ENCODE results near the gene POFUT1. TPM values are rescaled to one million over a fixed set of nuclear protein-coding genes. Genes with fewer than 3 reads are reported as not detected.
"Not testable (repeated sequence)": the region's sequence is repeated elsewhere in the genome, so short reads cannot be mapped to it uniquely, and the experiment has no call there.

Gene POFUT1
- total RNA-seq, result 65.7 and 68.1 TPM in 2 replicates

GRCh38 chr20:32207626-32208498 is at the start of gene POFUT1, which contains the start of gene PLAGL2:
Gene POFUT1, plus strand, starts transcription at chr20:32207880. Its CDS starts 62 bp downstream, at chr20:32207942.
Gene PLAGL2, minus strand, starts transcription at chr20:32207743. Its CDS starts 5,565 bp downstream, at chr20:32202178.
- H3K36me3 Mint-ChIP-seq (ENCODE audit: low read depth), result peaks cover 73% of the 10 kb centered on the region
- peaks cover 65% of the 10 kb centered on the region for H3K4me1 Mint-ChIP-seq
- DNase-seq, result peak; percentile 98
- H3K4me3 Mint-ChIP-seq, result peak within 1 kb of the TSS; percentile 99
- no peaks in the 10 kb centered on the region for H3K27me3 Mint-ChIP-seq
- H3K9me3 Mint-ChIP-seq, result no peaks in the 10 kb centered on the region
- intact Hi-C loops (cut with micrococcal nuclease), result loop anchor here (1.0 to 5.0 kb wide), 4 partner anchors 150 to 609 kb away; partner anchors contain the start of genes ASXL1, BCL2L1 and MAPRE1
- H3K27ac Mint-ChIP-seq, result peak within 1 kb of the TSS; percentile 91

DNA sequence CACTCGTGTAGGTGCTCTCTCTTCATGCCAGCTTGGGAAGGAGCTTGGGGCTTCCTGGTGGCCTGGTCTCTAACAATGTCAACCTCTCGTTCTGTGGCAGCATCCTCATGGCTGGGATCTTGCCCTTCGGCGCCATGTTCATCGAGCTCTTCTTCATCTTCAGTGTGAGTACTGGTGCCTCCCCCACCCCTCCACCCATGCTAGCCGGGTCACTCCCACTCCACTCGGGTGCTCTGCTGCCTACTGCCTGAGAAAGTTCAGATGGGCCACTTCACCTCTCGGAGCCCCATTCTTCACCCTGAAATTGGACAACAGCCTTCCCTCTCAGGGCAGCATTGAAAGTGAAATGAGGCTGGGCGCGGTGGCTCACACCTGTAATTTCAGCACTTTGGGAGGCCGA is 49.3 kb upstream of the POFUT1 start:
- no peak for DNase-seq
- H3K27ac Mint-ChIP-seq, result no peak overlapping the region
- intact Hi-C loops (cut with micrococcal nuclease), result no loop called here
- peaks cover 64% of the 10 kb centered on the region for H3K36me3 Mint-ChIP-seq (ENCODE audit: low read depth)
- no peaks in the 10 kb centered on the region for H3K9me3 Mint-ChIP-seq
- H3K27me3 Mint-ChIP-seq, result no peaks in the 10 kb centered on the region
- H3K4me1 Mint-ChIP-seq, result peaks cover 7% of the 10 kb centered on the region
- no peak overlapping the region for H3K4me3 Mint-ChIP-seq

- H3K36me3 Mint-ChIP-seq (ENCODE audit: low read depth), result peaks cover 68% of the 10 kb centered on the region
- intact Hi-C loops (cut with micrococcal nuclease), result no loop called here
Measured at GRCh38 chr20:32158943-32159660, 48.6 kb upstream of the POFUT1 start.

DNA sequence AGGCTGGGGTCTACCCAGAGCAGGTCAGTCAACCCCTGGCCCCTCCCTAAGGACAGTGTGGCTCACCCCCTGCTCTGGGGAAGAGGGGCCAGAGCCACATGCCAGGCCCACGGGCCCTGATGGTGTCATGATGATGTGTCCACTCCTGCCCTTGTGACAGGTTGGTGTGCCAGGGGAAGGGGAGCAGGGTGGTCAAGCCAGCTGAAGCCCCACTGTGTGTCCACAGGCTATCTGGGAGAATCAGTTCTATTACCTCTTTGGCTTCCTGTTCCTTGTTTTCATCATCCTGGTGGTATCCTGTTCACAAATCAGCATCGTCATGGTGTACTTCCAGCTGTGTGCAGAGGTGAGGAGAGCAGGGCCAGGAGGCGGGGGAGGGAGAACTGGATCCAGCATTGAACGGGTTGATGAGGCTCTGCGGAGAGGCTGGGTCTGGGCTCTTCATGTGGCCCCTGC is 47.9 kb upstream of the POFUT1 start:
- no peaks in the 10 kb centered on the region for H3K9me3 Mint-ChIP-seq
- no peaks in the 10 kb centered on the region for H3K27me3 Mint-ChIP-seq
- peaks cover 4% of the 10 kb centered on the region for H3K4me1 Mint-ChIP-seq
- DNase-seq, result no peak
- no peak overlapping the region for H3K27ac Mint-ChIP-seq
- peaks cover 70% of the 10 kb centered on the region for H3K36me3 Mint-ChIP-seq (ENCODE audit: low read depth)
- H3K4me3 Mint-ChIP-seq, result no peak overlapping the region
- intact Hi-C loops (cut with micrococcal nuclease), result no loop called here

More at GRCh38 chr20:32158943-32159660, 48.6 kb upstream of the POFUT1 start:
- Mint-ChIP-seq H3K4me1 (peaks cover 7% of the 10 kb centered on the region), H3K27me3 (no peaks in the 10 kb centered on the region), H3K4me3 (no peak overlapping the region), H3K27ac (no peak overlapping the region), H3K9me3 (no peaks in the 10 kb centered on the region)
- no peak for DNase-seq

GRCh38 chr20:32160341-32160740 is 47.3 kb upstream of the POFUT1 start:
- H3K4me1 Mint-ChIP-seq, result peaks cover under 1% of the 10 kb centered on the region
- H3K36me3 Mint-ChIP-seq (ENCODE audit: low read depth), result peaks cover 72% of the 10 kb centered on the region
- H3K9me3 Mint-ChIP-seq, result no peaks in the 10 kb centered on the region
- no peak overlapping the region for H3K27ac Mint-ChIP-seq
- no peak overlapping the region for H3K4me3 Mint-ChIP-seq
- no peaks in the 10 kb centered on the region for H3K27me3 Mint-ChIP-seq
- DNase-seq, result no peak
- intact Hi-C loops (cut with micrococcal nuclease), result no loop called here

DNA sequence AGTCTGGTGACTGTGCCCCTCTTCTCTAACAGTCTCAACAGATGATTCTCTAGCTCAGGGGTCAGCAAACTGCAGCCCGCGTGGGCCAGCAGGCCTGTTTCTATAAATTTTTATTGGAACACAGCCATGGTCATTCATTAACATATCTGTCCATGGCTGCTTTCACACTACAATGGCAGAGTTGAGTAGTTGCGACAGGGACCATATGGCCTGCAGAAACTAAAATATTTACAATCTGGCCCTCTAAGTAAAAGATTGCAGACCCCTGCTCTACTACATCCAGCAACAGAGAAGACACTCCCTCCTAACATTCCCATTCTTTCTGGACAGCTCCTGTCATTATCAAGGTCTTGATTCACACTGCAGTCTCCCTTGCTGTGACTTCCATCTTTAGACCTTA is 45.3 kb upstream of the POFUT1 start:
- no peak overlapping the region for H3K27ac Mint-ChIP-seq
- no peak for DNase-seq
- H3K36me3 Mint-ChIP-seq (ENCODE audit: low read depth), result peaks cover 75% of the 10 kb centered on the region
- no peaks in the 10 kb centered on the region for H3K27me3 Mint-ChIP-seq
- peaks cover 3% of the 10 kb centered on the region for H3K4me1 Mint-ChIP-seq
- intact Hi-C loops (cut with micrococcal nuclease), result no loop called here
- no peak overlapping the region for H3K4me3 Mint-ChIP-seq
- no peaks in the 10 kb centered on the region for H3K9me3 Mint-ChIP-seq

GRCh38 chr20:32163951-32164350 is 43.7 kb upstream of the POFUT1 start:
- no peaks in the 10 kb centered on the region for H3K27me3 Mint-ChIP-seq
- no peak overlapping the region for H3K27ac Mint-ChIP-seq

GRCh38 chr20:32164984-32165735 is 42.5 kb upstream of the POFUT1 start:
- H3K4me3 Mint-ChIP-seq, result no peak overlapping the region
- H3K27ac Mint-ChIP-seq, result no peak overlapping the region
- H3K9me3 Mint-ChIP-seq, result no peaks in the 10 kb centered on the region
- intact Hi-C loops (cut with micrococcal nuclease), result no loop called here
- DNase-seq, result no peak
- peaks cover 55% of the 10 kb centered on the region for H3K36me3 Mint-ChIP-seq (ENCODE audit: low read depth)
- H3K27me3 Mint-ChIP-seq, result no peaks in the 10 kb centered on the region
- peaks cover 3% of the 10 kb centered on the region for H3K4me1 Mint-ChIP-seq

More at GRCh38 chr20:32163951-32164350, 43.7 kb upstream of the POFUT1 start:
- intact Hi-C loops (cut with micrococcal nuclease), result no loop called here
- Mint-ChIP-seq H3K4me1 (peaks cover 3% of the 10 kb centered on the region), H3K9me3 (no peaks in the 10 kb centered on the region), H3K36me3 (ENCODE audit: low read depth) (peaks cover 64% of the 10 kb centered on the region), H3K4me3 (no peak overlapping the region)
- DNase-seq, result no peak

GRCh38 chr20:32165836-32166545 is 41.7 kb upstream of the POFUT1 start:
- no peak overlapping the region for H3K27ac Mint-ChIP-seq
- H3K27me3 Mint-ChIP-seq, result no peaks in the 10 kb centered on the region
- DNase-seq, result no peak
- peaks cover 3% of the 10 kb centered on the region for H3K4me1 Mint-ChIP-seq
- no peak overlapping the region for H3K4me3 Mint-ChIP-seq
- intact Hi-C loops (cut with micrococcal nuclease), result no loop called here
- peaks cover 51% of the 10 kb centered on the region for H3K36me3 Mint-ChIP-seq (ENCODE audit: low read depth)
- H3K9me3 Mint-ChIP-seq, result no peaks in the 10 kb centered on the region

DNA sequence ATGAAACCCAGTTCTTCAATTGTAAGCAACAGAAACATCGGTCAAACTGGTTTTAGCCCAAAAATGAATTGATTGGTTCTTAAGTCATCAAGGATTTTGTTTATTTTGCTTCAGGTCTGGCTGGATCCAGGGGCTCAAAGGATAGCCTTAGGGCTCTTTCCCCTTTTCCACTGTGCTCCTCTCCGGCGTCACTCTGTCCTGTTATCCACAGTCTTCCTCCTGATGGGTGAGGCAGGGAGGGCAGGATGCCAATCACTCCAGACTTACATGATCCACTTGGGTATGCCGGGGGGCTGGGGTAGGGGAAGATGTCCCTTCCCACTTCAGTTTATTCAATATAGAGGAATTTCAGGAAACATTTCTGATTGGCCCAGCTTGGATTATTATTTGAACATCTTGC is 40.1 kb upstream of the POFUT1 start:
- Mint-ChIP-seq H3K27ac (no peak overlapping the region), H3K9me3 (no peaks in the 10 kb centered on the region), H3K27me3 (no peaks in the 10 kb centered on the region), H3K4me3 (no peak overlapping the region), H3K36me3 (ENCODE audit: low read depth) (peaks cover 36% of the 10 kb centered on the region), H3K4me1 (peaks cover 3% of the 10 kb centered on the region)
- DNase-seq, result no peak
- intact Hi-C loops (cut with micrococcal nuclease), result no loop called here

DNA sequence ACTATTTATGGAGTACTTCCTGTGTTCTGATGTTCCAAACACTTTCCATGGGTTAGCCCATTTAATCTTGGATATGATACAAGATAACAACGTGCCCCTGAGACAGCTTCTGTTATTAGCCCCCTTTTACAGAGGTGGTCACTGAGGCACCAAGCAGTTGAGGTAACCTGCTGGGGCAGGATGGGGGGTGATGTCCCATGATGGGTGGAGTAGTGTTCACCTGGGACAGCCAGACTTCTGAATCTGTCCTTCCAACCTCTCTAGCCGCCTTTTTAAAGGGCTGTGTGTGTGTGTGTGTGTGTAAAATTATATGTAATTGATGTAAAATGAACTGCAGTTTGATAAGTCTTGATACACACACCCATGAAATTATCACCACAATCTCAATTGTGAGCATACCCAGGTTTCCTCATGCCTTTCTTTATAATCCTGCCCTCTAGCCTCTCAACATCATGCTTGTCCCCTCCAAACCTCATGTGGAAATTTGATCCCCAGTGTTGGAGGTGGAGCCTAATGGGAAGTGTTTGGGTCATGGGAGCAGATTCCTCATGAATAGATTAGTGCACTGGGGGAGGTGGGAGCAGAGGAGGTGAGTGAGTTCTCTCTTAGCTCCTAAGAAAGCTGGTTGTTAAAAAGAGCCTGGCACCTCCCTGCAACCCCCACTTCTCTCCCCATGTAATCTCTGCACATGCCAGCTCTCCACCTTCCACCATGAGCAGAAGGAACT is 39.3 kb upstream of the POFUT1 start:
- intact Hi-C loops (cut with micrococcal nuclease), result no loop called here
- no peak overlapping the region for H3K4me3 Mint-ChIP-seq
- H3K27me3 Mint-ChIP-seq, result no peaks in the 10 kb centered on the region
- no peak overlapping the region for H3K27ac Mint-ChIP-seq
- no peaks in the 10 kb centered on the region for H3K9me3 Mint-ChIP-seq
- H3K4me1 Mint-ChIP-seq, result peaks cover 3% of the 10 kb centered on the region
- peaks cover 31% of the 10 kb centered on the region for H3K36me3 Mint-ChIP-seq (ENCODE audit: low read depth)
- DNase-seq, result no peak

DNA sequence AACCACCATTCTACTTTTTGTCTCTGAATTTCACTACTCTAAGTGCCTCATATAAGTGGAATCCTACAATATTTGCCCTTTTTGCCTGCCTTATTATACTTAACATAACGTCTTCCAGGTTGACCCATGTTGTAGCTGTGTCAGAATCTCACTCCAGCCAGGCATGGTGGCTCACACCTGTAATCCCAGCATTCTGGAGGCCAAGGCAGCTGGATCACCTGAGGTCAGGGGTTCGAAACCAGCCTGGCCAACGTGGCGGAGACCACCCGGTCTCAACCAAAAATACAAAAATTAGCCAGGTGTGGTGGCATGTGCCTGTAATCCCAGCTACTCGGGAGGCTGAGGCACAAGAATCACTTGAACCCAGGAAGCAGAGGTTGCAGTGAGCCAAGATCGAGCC is 30.0 kb upstream of the POFUT1 start:
- DNase-seq; H3K27ac Mint-ChIP-seq; H3K4me1 Mint-ChIP-seq; H3K4me3 Mint-ChIP-seq; H3K27me3 Mint-ChIP-seq; intact Hi-C loops (cut with micrococcal nuclease); H3K36me3 Mint-ChIP-seq (ENCODE audit: low read depth); H3K9me3 Mint-ChIP-seq: not testable (repeated sequence)

All from activated CD4-positive, alpha-beta T cell treated with anti-CD3 and anti-CD28 coated beads, Interleukin-2, amount 10 ng/mL, durations not matched to agents 24 days and 14 days (primary cell).